Measurements from ENCODE around the gene C11orf91.

DNA sequence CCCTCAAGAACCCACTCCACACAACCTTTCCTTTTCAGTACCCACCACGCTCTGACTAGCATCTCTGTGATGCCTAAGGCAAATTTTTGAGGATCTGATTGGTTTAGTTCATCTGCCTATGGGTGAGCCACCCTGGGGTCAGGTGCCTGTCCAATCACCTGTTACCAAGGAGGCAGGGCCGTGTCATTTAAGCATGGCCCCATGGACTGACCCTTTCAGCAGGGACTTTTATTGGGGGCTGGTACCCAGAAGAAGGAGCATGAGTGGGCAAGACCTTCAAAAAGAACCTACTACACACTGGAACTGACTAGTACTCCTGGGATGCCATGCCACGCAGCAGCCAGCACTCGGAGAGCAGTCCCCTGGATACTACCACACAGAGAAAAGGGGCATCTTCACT, 28.4 kb downstream of the C11orf91 start:
- TF ChIP-seq CTCF (IDR thresholded peaks at IDR 0.05; ENCODE audit: insufficient read depth, low read length, poor library complexity, severe bottlenecking), result no peak
- TF ChIP-seq EZH2phosphoT487 (conservative IDR thresholded peaks at IDR 0.05; ENCODE audit: low read length), result no peak

All from SU-DHL-6 (cell line).